Effector CD8-positive, alpha-beta T cell (primary cell): ENCODE measurements around the gene LEUTX.
A peak's percentile ranks its signal among the peaks of the same experiment; 100 is the strongest.
"Not testable (repeated sequence)": the region's sequence is repeated elsewhere in the genome, so short reads cannot be mapped to it uniquely, and the experiment has no call there.

Experiments
- DNase-seq: peaks from one replicate; lab custom pipeline; 2025; lab: John Stamatoyannopoulos, UW
- total RNA-seq, 4 experiments: gene quantifications; one replicate each; lab custom pipeline; 2026; lab: John Stamatoyannopoulos, UW

LEUTX gene
- total RNA-seq: 0 reads per million in 4 experiments

DNA sequence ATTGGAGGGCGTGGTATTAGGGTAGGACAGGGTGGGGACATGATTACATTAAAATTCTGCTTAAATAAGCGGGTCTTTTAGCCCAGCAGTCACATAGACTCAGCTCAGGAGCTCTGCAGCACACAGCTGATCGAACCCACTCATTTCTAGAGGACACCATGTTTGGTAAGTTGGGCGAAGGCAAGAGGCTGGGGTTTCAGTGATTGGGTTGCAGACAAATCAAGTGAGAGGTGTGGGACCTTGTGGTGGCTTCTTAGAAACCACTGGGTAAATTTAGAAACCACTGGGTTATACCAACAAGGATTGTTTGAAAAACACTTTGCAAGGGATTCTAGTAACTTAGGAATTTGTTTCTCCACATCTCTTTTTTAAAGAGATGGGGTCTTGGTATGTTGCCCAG is at the start of gene LEUTX:
LEUTX (plus strand) TSS at position 92 of the 400 bp plus-strand sequence; CDS start at position 159, 67 bp downstream.
- DNase-seq: no peak

DNA sequence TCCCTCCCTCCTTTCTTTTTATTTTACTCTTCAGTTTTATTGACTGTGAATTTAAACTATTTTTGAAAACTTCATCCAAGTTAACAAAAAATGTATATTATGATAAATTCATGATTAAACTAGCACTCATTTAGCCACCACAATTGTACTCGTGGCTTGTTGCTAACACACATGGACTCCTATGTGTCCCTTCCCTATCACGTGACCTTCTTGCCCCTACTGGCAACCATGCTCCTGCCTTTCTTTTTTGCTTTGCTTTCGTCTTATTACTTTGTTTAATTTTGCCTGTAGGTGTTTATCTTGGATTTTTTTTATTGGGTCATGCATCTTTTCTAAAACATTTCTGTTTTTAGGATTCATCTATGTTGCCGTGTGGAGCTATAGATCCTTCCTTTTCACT is 49.1 kb upstream of the LEUTX start:
- DNase-seq: no peak

- DNase-seq: no peak
Observed at GRCh38 chr19:39731685-39732084, 47.0 kb upstream of the LEUTX start.

GRCh38 chr19:39733841-39734240 is 44.8 kb upstream of the LEUTX start:
- DNase-seq: no peak

GRCh38 chr19:39735688-39736087 is 43.0 kb upstream of the LEUTX start:
- no peak for DNase-seq

DNA sequence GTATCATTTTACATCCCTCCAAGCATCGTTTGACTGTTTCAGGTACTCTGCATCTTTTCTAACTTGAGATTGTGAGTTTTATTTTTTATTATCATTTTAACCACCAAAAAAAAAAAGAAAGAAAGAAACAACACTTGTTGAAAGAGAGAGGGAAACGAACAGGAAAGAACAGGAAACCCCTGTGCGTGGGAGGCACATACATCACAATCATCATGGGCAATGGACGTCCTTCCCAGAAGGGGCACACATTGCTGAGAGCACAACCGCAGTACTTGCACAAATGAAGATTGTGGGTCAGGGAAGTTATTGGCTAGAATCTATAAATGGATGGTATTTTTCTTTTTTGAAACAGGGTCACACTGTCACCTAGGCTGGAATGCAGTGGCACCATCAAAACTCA is 42.6 kb upstream of the LEUTX start:
- DNase-seq: no peak

- DNase-seq: no peak
Observed at GRCh38 chr19:39737351-39737750, 41.3 kb upstream of the LEUTX start.

GRCh38 chr19:39737891-39738290 is 40.8 kb upstream of the LEUTX start, which contains the start of gene CLC:
Gene CLC (minus strand): TSS chr19:39738029. CDS start chr19:39737952, 77 bp downstream.
- no peak for DNase-seq

DNA sequence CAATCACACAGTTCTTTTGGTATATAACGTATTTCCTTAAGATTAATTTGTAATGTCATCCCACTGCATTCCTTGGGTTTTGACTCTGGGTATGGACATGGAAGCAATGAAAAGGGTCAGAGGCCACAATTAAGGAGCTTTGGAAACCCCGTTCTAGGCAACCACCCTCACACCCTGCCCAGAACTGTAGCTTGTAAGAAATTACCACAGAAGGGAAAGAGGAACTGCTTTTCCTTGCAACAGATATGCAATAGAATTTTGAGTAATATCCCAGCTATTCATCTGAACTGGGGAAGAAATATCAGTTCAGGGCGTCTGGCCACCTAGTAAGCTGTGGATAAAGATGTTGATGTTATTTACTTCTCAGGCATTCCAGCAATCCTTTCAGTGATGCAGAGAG is 39.8 kb upstream of the LEUTX start:
- DNase-seq: no peak

- no peak for DNase-seq
Observed at GRCh38 chr19:39740395-39740794, 38.3 kb upstream of the LEUTX start.

DNA sequence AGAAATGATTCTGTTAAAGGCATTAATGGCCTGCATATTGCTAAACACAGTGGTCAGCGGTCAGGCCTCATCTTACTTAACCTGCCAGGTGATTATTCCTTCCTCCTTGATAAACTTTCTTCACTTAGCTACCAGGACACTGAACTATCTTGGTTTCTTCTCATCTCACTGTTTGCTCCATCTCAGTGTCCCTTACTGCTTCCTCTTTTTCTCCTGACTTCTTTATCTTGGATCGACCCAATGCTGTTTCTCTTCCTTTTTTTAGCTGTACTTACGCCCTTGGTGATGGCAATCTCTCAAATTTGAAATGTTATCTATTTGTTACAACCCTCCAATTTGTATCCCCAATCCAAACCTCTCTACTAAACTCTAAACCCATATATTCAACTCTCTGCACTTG is 33.0 kb upstream of the LEUTX start:
- DNase-seq: no peak

GRCh38 chr19:39746836-39747529 is 31.7 kb upstream of the LEUTX start:
- no peak for DNase-seq

DNA sequence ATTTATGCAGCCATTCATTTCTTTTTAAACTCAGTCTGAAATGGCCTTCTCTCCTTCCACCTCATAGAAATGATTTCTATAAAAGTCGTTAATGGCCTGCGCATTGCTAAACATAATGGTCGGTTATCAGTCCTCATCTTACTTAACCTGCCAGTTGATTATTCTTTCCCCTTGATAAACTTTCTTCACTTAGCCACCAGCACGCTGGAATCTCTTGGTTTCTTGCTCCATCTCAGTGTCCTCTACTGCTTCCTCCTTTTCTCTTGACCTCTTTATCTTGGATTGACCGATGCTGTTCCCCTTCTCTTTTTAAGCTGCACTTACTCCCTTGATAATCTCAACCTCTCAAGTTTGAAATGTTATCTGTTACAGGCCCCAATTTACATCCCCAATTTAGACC is 28.7 kb upstream of the LEUTX start:
- no peak for DNase-seq

DNA sequence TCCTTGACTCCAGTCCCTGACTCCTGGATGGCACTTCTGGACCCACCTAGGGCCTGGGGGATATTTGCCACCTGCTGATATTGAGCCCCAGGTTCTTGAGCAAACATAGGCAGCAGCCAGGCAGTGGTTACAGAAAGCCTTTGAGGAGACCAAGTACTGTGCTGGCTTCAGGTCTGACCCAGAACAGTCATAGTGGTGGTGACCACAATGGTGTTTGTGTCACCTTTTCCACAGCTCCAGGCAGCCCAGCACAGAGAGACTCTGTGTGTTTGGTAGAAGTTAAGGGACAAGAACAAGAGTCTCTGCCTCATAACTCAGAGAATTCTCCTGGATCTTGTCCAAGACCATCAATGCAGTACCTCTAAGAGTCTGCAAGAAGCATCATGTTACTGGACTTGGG is 26.3 kb upstream of the LEUTX start:
- no peak for DNase-seq

GRCh38 chr19:39752795-39753194 is 25.9 kb upstream of the LEUTX start:
- DNase-seq: no peak

- no peak for DNase-seq
Observed at GRCh38 chr19:39754544-39754943, 24.1 kb upstream of the LEUTX start.

DNA sequence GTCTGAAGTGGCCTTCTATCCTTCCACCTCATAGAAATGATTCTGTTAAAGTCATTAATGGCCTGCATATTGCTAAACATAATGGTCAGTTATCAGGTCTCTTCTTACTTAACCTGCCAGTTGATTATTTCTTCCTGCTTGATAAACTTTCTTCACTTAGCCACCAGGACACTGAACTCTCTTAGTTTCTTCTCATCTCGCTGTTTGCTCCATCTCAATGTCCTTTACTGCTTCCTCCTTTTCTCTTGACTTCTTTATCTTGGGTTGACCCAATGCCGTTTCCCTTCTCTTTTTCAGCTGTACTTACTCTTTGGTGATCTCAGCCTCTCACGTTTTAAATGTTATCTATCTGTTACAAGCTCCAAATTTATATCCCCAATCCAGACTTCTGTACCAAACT is 23.7 kb upstream of the LEUTX start:
- no peak for DNase-seq

GRCh38 chr19:39759457-39760184 is 19.0 kb upstream of the LEUTX start:
- no peak for DNase-seq

GRCh38 chr19:39761851-39762250 is 16.8 kb upstream of the LEUTX start:
- DNase-seq: not testable (repeated sequence)

DNA sequence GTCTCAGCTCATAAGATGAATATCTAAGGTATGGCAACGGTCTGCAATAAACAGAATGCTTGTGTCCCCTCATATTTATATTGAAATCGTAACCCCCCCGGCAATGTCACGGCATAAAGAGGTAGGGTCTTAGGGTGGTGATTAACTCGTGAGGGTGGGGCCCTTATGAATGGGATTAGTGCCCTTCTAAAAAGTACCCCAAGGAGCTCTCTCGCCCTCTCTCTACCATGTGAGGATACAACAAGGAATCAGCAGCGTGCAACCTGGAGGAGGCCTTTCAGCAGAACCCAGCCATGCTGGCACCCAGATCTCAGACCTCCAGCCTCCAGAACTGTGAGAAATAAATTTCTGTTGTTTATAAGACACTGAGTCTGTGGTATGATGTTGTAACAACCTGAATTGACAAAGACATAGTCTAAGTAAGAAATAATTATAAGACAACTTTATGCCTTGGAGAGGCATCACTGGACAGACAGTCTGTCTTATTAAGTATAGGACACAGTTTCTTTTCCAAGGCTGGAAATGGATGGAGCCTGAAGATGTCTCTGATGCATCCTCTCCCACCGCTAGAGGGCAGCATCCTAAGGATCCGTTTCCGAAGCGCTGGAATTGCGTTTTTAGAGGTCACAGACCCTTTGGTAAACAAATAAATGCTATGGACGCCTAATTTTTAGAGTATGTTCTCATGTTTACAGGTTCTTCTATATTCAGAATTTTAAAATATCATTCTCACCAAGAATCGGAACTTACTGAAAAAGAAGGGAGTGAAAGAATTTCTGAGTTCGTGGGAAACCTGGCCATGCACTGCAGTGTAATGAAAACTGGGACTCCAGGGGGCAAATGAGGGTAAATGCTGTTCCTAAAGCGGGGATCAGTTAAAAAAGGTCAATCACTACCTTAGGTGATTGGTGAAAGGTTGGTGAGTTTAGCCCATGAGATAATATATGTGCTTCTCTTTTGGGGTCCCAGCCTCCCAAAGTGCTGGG is 13.3 kb upstream of the LEUTX start:
- peak; percentile 11 for DNase-seq

GRCh38 chr19:39768334-39768733 is 10.3 kb upstream of the LEUTX start:
- no peak for DNase-seq

- no peak for DNase-seq
Observed at GRCh38 chr19:39768786-39769185, 9.9 kb upstream of the LEUTX start.
